Measurements from ENCODE around the gene LIMK2. TPM values are rescaled to one million over a fixed set of nuclear protein-coding genes. Genes with fewer than 3 reads are reported as not detected.

Gene LIMK2
- polyA plus RNA-seq, 1 donor (not counting 4 experiments of a cell fraction or from before 2014, with no cell fraction given), result 42.6 TPM

DNA sequence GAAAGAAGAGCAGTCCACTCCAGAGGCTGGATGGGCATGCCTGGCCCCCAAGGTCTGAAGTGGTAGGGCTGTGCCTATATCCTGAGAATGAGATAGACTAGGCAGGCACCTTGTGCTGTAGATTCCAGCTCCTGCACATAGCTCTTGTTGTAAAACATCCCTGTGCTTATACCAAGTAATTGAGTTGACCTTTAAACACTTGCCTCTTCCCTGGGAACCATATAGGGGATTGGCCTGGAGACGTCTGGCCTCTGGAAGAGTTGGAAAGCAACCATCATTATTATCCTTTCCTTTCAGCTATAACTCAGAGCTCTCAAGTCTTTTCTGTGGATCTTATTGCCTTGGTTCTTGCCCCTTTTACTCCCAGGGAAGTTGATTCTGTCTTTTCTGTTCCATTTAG lies 15.1 kb downstream of the LIMK2 start:
- dilution Hi-C loops (cut with MboI; ENCODE audit: extremely low pct_ligation_motif_present, low sequenced_read_pairs), result no loop called here
- H2AFZ ChIP-seq (ENCODE audit: control insufficient read depth, low read length), result no peak overlapping the region
- no peaks in the 10 kb centered on the region for H3K9me1 ChIP-seq (ENCODE audit: control insufficient read depth, extremely low read depth, insufficient read depth, low read length)
- H3K4me3 ChIP-seq (ENCODE audit: control insufficient read depth in 2 of 3, extremely low read depth in 1 of 3, insufficient read depth in 2 of 3, low read depth in 1 of 3, low read length in 3 of 3), result no peak overlapping the region
- no peak for DNase-seq (ENCODE audit: low read depth, low spot score)
- peaks cover 4% of the 10 kb centered on the region for H4K20me1 ChIP-seq (ENCODE audit: control insufficient read depth, extremely low read depth, insufficient read depth, low read length)
- no peaks in the 10 kb centered on the region for H3K4me1 ChIP-seq (ENCODE audit: control insufficient read depth, extremely low read depth, insufficient read depth, low read length)
- no peak overlapping the region for H3K4me2 ChIP-seq (ENCODE audit: control insufficient read depth, extremely low read depth, insufficient read depth, low read depth, low read length)
- TF ChIP-seq, protein P1, sequence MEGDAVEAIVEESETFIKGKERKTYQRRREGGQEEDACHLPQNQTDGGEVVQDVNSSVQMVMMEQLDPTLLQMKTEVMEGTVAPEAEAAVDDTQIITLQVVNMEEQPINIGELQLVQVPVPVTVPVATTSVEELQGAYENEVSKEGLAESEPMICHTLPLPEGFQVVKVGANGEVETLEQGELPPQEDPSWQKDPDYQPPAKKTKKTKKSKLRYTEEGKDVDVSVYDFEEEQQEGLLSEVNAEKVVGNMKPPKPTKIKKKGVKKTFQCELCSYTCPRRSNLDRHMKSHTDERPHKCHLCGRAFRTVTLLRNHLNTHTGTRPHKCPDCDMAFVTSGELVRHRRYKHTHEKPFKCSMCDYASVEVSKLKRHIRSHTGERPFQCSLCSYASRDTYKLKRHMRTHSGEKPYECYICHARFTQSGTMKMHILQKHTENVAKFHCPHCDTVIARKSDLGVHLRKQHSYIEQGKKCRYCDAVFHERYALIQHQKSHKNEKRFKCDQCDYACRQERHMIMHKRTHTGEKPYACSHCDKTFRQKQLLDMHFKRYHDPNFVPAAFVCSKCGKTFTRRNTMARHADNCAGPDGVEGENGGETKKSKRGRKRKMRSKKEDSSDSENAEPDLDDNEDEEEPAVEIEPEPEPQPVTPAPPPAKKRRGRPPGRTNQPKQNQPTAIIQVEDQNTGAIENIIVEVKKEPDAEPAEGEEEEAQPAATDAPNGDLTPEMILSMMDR (optimal IDR thresholded peaks at IDR 0.05 in 1 of 3, IDR thresholded peaks at IDR 0.05 in 1 of 3, conservative IDR thresholded peaks at IDR 0.05 in 1 of 3; ENCODE audit: extremely low read depth in 1 of 3, insufficient read depth in 2 of 3, low read length in 3 of 3), result no peak
- TF ChIP-seq EZH2 (IDR thresholded peaks at IDR 0.05; ENCODE audit: low read length), result no peak
- no peaks in the 10 kb centered on the region for H3K27me3 ChIP-seq (ENCODE audit: control insufficient read depth, extremely low read depth, insufficient read depth, low read length)
- no peak overlapping the region for H3K27ac ChIP-seq (ENCODE audit: control insufficient read depth, insufficient read depth, low read length)
- no peaks in the 10 kb centered on the region for H3K9me3 ChIP-seq (ENCODE audit: control insufficient read depth, low read depth, low read length)
- FAIRE-seq, result no peak
- H3K79me2 ChIP-seq (ENCODE audit: control insufficient read depth, insufficient read depth, low read length), result peaks cover 4% of the 10 kb centered on the region
- no peak overlapping the region for H3K9ac ChIP-seq (ENCODE audit: control insufficient read depth, extremely low read depth, insufficient read depth, low read length)
- H3K36me3 ChIP-seq (ENCODE audit: control insufficient read depth in 2 of 2, extremely low read depth in 1 of 2, insufficient read depth in 2 of 2, low read length in 2 of 2), result peaks cover 0 to 1% of the 10 kb centered on the region in 2 experiments

DNA sequence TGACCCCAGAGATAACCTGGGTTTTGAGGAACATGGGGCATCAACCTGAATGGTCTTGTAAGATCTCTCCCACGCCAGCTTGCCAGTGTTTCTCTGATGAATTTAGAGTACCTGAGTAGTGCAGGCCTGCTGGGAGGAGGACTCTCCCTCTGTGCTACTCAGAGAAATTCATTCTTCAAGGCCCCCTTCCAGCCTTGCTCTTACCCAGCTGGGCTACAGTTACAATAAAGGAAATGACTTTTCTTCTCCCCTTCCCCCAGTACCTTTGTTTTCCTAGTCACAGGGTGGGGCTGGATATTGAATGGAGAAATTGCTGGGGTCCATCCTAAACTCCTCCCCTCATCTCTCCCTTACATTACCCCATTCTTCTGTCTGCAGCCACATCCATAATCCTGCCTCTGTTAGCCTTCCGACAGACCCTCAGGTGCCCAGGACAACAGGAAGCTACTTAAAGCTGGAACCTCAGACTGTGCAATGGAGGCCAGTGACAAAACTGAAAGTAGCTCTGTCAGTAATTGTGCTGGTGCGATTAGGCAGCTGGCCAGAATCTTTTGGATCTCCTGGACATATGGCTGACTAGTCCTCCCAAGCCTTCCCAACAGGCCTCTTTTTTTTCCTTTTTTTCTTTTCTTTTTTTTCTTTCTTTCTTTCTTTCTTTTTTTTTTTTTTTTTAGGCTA lies 17.4 kb downstream of the LIMK2 start:
- Histone ChIP-seq H3K36me3 (ENCODE audit: control insufficient read depth in 2 of 2, extremely low read depth in 1 of 2, insufficient read depth in 2 of 2, low read length in 2 of 2) (peaks cover 0 to 1% of the 10 kb centered on the region in 2 experiments), H2AFZ (ENCODE audit: control insufficient read depth, low read length) (no peak overlapping the region), H3K4me3 (ENCODE audit: control insufficient read depth in 2 of 3, extremely low read depth in 1 of 3, insufficient read depth in 2 of 3, low read depth in 1 of 3, low read length in 3 of 3) (no peak overlapping the region), H3K9ac (ENCODE audit: control insufficient read depth, extremely low read depth, insufficient read depth, low read length) (no peak overlapping the region), H3K79me2 (ENCODE audit: control insufficient read depth, insufficient read depth, low read length) (no peaks in the 10 kb centered on the region), H4K20me1 (ENCODE audit: control insufficient read depth, extremely low read depth, insufficient read depth, low read length) (no peaks in the 10 kb centered on the region), H3K27me3 (ENCODE audit: control insufficient read depth, extremely low read depth, insufficient read depth, low read length) (no peaks in the 10 kb centered on the region), H3K27ac (ENCODE audit: control insufficient read depth, insufficient read depth, low read length) (no peak overlapping the region), H3K4me1 (ENCODE audit: control insufficient read depth, extremely low read depth, insufficient read depth, low read length) (peaks cover 8% of the 10 kb centered on the region), H3K9me3 (ENCODE audit: control insufficient read depth, low read depth, low read length) (no peaks in the 10 kb centered on the region), H3K9me1 (ENCODE audit: control insufficient read depth, extremely low read depth, insufficient read depth, low read length) (no peaks in the 10 kb centered on the region), H3K4me2 (ENCODE audit: control insufficient read depth, extremely low read depth, insufficient read depth, low read depth, low read length) (no peak overlapping the region)
- dilution Hi-C loops (cut with MboI; ENCODE audit: extremely low pct_ligation_motif_present, low sequenced_read_pairs), result no loop called here
- DNase-seq (ENCODE audit: low read depth, low spot score) (no peak), FAIRE-seq (no peak)
- TF ChIP-seq, protein P1 (optimal IDR thresholded peaks at IDR 0.05 in 1 of 3, IDR thresholded peaks at IDR 0.05 in 1 of 3, conservative IDR thresholded peaks at IDR 0.05 in 1 of 3; ENCODE audit: extremely low read depth in 1 of 3, insufficient read depth in 2 of 3, low read length in 3 of 3), result no peak
- no peak for TF ChIP-seq EZH2 (IDR thresholded peaks at IDR 0.05; ENCODE audit: low read length)
